NB4 (cell line): Measurements from ENCODE around the gene DCC.

Experiments
- MAX ChIP-seq: IDR thresholded peaks from 2 replicates; pipeline ENCODE4 v1.6.1; 2011; ENCODE audit warnings: low read depth, low read length
- POLR2A ChIP-seq: IDR thresholded peaks from 2 replicates; pipeline ENCODE4 v1.6.1; 2011; ENCODE audit warnings: mild to moderate bottlenecking; ENCODE audit not compliant: insufficient read length; ENCODE audit errors: extremely low read depth
- TF ChIP-seq, protein P1 (sequence below): IDR thresholded peaks from one replicate; pipeline ENCODE4 v1.5.1; 2012; ENCODE audit warnings: low read depth, low read length

DNA sequence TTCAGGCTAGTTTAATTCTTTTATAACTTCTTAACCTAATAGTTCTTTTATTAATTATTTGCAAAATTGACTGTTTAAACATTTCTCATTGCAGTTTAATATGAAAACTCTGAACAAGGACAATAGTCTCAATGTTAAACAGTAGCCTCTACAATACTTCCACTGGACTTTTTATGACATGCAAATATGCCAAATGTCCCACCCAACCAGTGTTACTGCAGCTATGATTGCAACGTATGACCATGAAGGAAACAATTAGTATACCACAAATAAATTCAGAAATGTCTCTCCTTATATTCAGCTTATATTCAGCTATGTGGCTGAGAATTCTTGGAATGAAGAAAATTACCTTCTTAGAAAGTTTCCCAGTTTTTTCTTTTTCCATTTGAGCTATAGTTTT is 688.6 kb downstream of the DCC start:
- TF ChIP-seq, protein P1, sequence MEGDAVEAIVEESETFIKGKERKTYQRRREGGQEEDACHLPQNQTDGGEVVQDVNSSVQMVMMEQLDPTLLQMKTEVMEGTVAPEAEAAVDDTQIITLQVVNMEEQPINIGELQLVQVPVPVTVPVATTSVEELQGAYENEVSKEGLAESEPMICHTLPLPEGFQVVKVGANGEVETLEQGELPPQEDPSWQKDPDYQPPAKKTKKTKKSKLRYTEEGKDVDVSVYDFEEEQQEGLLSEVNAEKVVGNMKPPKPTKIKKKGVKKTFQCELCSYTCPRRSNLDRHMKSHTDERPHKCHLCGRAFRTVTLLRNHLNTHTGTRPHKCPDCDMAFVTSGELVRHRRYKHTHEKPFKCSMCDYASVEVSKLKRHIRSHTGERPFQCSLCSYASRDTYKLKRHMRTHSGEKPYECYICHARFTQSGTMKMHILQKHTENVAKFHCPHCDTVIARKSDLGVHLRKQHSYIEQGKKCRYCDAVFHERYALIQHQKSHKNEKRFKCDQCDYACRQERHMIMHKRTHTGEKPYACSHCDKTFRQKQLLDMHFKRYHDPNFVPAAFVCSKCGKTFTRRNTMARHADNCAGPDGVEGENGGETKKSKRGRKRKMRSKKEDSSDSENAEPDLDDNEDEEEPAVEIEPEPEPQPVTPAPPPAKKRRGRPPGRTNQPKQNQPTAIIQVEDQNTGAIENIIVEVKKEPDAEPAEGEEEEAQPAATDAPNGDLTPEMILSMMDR, result no peak
- TF ChIP-seq POLR2A (no peak), MAX (no peak)
